ENCODE measurements around the gene DNAJC8.

DNAJC8 gene

GRCh38 chr1:28200234-28200873 is 32.5 kb downstream of the DNAJC8 start:
- DNase-seq (ENCODE audit: low read depth in 3 of 3) = no peak

GRCh38 chr1:28199328-28200233 is 33.2 kb downstream of the DNAJC8 start:
- peak; percentile 23 to 50 (median 29) for DNase-seq (ENCODE audit: low read depth in 3 of 3)

- DNase-seq (ENCODE audit: low read depth in 3 of 3) = no peak
Measured at GRCh38 chr1:28197682-28198415, 35.0 kb downstream of the DNAJC8 start.

- no peak for DNase-seq (ENCODE audit: low read depth in 3 of 3)
Measured at GRCh38 chr1:28196330-28196729, 36.5 kb downstream of the DNAJC8 start.

- DNase-seq (ENCODE audit: low read depth in 3 of 3) = no peak
Measured at GRCh38 chr1:28195780-28196179, 37.0 kb downstream of the DNAJC8 start.

GRCh38 chr1:28194326-28195035 is 38.3 kb downstream of the DNAJC8 start:
- DNase-seq (ENCODE audit: low read depth in 3 of 3) = no peak

GRCh38 chr1:28193701-28194161 is 39.1 kb downstream of the DNAJC8 start:
- DNase-seq (ENCODE audit: low read depth in 3 of 3) = no peak

GRCh38 chr1:28190996-28191645 is 41.7 kb downstream of the DNAJC8 start:
- no peak for DNase-seq (ENCODE audit: low read depth in 3 of 3)

GRCh38 chr1:28190337-28190979 is 42.4 kb downstream of the DNAJC8 start:
- DNase-seq (ENCODE audit: low read depth in 3 of 3) = no peak

- no peak for DNase-seq (ENCODE audit: low read depth in 3 of 3)
Measured at GRCh38 chr1:28185071-28185470, 47.8 kb downstream of the DNAJC8 start.

GRCh38 chr1:28180306-28181305 is 52.2 kb downstream of the DNAJC8 start:
- no peak for DNase-seq (ENCODE audit: low read depth in 3 of 3)

- DNase-seq (ENCODE audit: low read depth in 3 of 3) = no peak
Measured at GRCh38 chr1:28178690-28179485, 53.9 kb downstream of the DNAJC8 start.

- no peak for DNase-seq (ENCODE audit: low read depth in 3 of 3)
Measured at GRCh38 chr1:28176492-28177470, 56.0 kb downstream of the DNAJC8 start, which contains the start of gene PTAFR. PTAFR (minus strand) TSS chr1:28176690; CDS start chr1:28151021, 25,669 bp downstream.

GRCh38 chr1:28175955-28176485 is 56.8 kb downstream of the DNAJC8 start:
- DNase-seq (ENCODE audit: low read depth in 3 of 3) = no peak

GRCh38 chr1:28173980-28174297 is 58.9 kb downstream of the DNAJC8 start:
- DNase-seq (ENCODE audit: low read depth in 3 of 3) = no peak

- DNase-seq (ENCODE audit: low read depth in 3 of 3) = no peak
Measured at GRCh38 chr1:28173151-28173979, 59.5 kb downstream of the DNAJC8 start.

Data from stimulated activated CD4-positive, alpha-beta T cell treated with anti-CD3 and anti-CD28 coated beads, TNF-alpha, amount 100 ng/mL, for 24 hours (primary cell).